Astrocyte (in vitro differentiated cells and primary cell): ENCODE results near the gene NBDY. TPM values are rescaled to one million over a fixed set of nuclear protein-coding genes. Genes with fewer than 3 reads are reported as not detected.
"Not testable (repeated sequence)": the region's sequence is repeated elsewhere in the genome, so short reads cannot be mapped to it uniquely, and the experiment has no call there.

ENCODE experiments used
- DNase-seq: peaks from one replicate; pipeline ENCODE4 v3.0.0-alpha.2; 2010; ENCODE audit warnings: low read depth
- FAIRE-seq: peaks from 2 replicates; lab custom pipeline; 2011; peaks lifted over from hg19 to GRCh38; lab: Jason Lieb, UNC
- H2AFZ ChIP-seq: 2 replicates; pipeline ENCODE4 v1.6.0; 2012; ENCODE audit warnings: low read depth, low read length, inconsistent platforms
- H3K27ac ChIP-seq: 2 replicates; pipeline ENCODE4 v1.5.1; 2011; ENCODE audit warnings: low read depth, low read length, inconsistent platforms
- H3K27me3 ChIP-seq: 2 replicates; pipeline ENCODE4 v1.6.0; 2011; ENCODE audit warnings: low read length, inconsistent platforms; ENCODE audit not compliant: insufficient read depth
- H3K36me3 ChIP-seq: 2 replicates; pipeline ENCODE4 v1.5.1; 2011; ENCODE audit warnings: low read length, inconsistent platforms; ENCODE audit not compliant: insufficient read depth
- H3K4me1 ChIP-seq: 2 replicates; pipeline ENCODE4 v1.5.1; 2011; ENCODE audit warnings: low read length, inconsistent platforms; ENCODE audit not compliant: insufficient read depth
- H3K4me2 ChIP-seq: 2 replicates; pipeline ENCODE4 v1.6.0; 2012; ENCODE audit warnings: low read length, inconsistent platforms
- H3K4me3 ChIP-seq: 2 replicates; pipeline ENCODE4 v1.5.1; 2011; ENCODE audit warnings: low read depth, mild to moderate bottlenecking, low read length, inconsistent platforms; ENCODE audit not compliant: insufficient read depth
- H3K79me2 ChIP-seq: 2 replicates; pipeline ENCODE4 v1.6.0; 2012; ENCODE audit warnings: mild to moderate bottlenecking, low read length, inconsistent platforms; ENCODE audit not compliant: insufficient read depth
- H3K9ac ChIP-seq: 2 replicates; pipeline ENCODE4 v1.6.0; 2012; ENCODE audit warnings: mild to moderate bottlenecking, low read length, inconsistent platforms
- H3K9me3 ChIP-seq: 2 replicates; pipeline ENCODE4 v1.5.1; 2012; ENCODE audit warnings: low read depth, mild to moderate bottlenecking, low read length, inconsistent platforms; ENCODE audit not compliant: insufficient read depth
- H4K20me1 ChIP-seq: 2 replicates; pipeline ENCODE4 v1.6.0; 2012; ENCODE audit warnings: low read length, inconsistent platforms; ENCODE audit not compliant: insufficient read depth
- H3K27ac Mint-ChIP-seq: one replicate; pipeline ENCODE4 v1.8.0; 2021; ENCODE audit warnings: mild to moderate bottlenecking, mixed read lengths; ENCODE audit not compliant: unreplicated experiment
- H3K27me3 Mint-ChIP-seq: one replicate; pipeline ENCODE4 v1.8.0; 2021; ENCODE audit warnings: low read depth, mixed read lengths; ENCODE audit not compliant: unreplicated experiment
- H3K36me3 Mint-ChIP-seq: one replicate; pipeline ENCODE4 v1.8.0; 2021; ENCODE audit warnings: low read depth, mixed read lengths; ENCODE audit not compliant: unreplicated experiment
- H3K4me1 Mint-ChIP-seq: one replicate; pipeline ENCODE4 v1.8.0; 2021; ENCODE audit warnings: low read depth, mixed read lengths; ENCODE audit not compliant: unreplicated experiment
- H3K4me3 Mint-ChIP-seq: one replicate; pipeline ENCODE4 v1.8.0; 2021; ENCODE audit warnings: mild to moderate bottlenecking, moderate library complexity, mixed read lengths; ENCODE audit not compliant: unreplicated experiment
- H3K9me3 Mint-ChIP-seq: one replicate; pipeline ENCODE4 v1.8.0; 2021; ENCODE audit warnings: mild to moderate bottlenecking, mixed read lengths; ENCODE audit not compliant: unreplicated experiment
- CTCF ChIP-seq: IDR thresholded peaks from 2 replicates; pipeline ENCODE4 v1.5.1; 2011; ENCODE audit warnings: low read depth, mild to moderate bottlenecking, inconsistent platforms, low read length, moderate library complexity; ENCODE audit not compliant: insufficient read depth
- EZH2 ChIP-seq: IDR thresholded peaks from 2 replicates; pipeline ENCODE4 v1.6.1; 2012; ENCODE audit warnings: mild to moderate bottlenecking, low read length, inconsistent platforms; ENCODE audit not compliant: insufficient read depth
- total RNA-seq: library from RNA; stranded (reverse); gene quantifications from 2 replicates; pipeline ENCODE4 v1.2.1, GENCODE V29; 2021

The NBDY gene
- total RNA-seq, 1 donor from 2014 or later = 86.9 TPM

GRCh38 chrX:56759736-56760409 lies 30.8 kb downstream of the NBDY start:
- Histone ChIP-seq H3K36me3 (no peaks in the 10 kb centered on the region), H2AFZ (no peak overlapping the region), H3K9ac (no peak overlapping the region), H3K9me3 (no peaks in the 10 kb centered on the region), H3K4me1 (no peaks in the 10 kb centered on the region), H3K79me2 (no peaks in the 10 kb centered on the region), H3K27ac (no peak overlapping the region), H4K20me1 (peaks cover 20% of the 10 kb centered on the region), H3K27me3 (no peaks in the 10 kb centered on the region), H3K4me2 (no peak overlapping the region), H3K4me3 (no peak overlapping the region)
- Mint-ChIP-seq H3K36me3 (peaks cover 3% of the 10 kb centered on the region), H3K27ac (no peak overlapping the region), H3K27me3 (no peaks in the 10 kb centered on the region), H3K4me3 (no peak overlapping the region), H3K4me1 (peaks cover 14% of the 10 kb centered on the region), H3K9me3 (no peaks in the 10 kb centered on the region)
- FAIRE-seq (no peak), DNase-seq (no peak)
- no peak for TF ChIP-seq EZH2
- no peak for TF ChIP-seq CTCF

- H3K4me3 Mint-ChIP-seq, H3K9me3 Mint-ChIP-seq, H3K9ac ChIP-seq, H3K27me3 Mint-ChIP-seq, H3K36me3 ChIP-seq, H3K27ac Mint-ChIP-seq, H3K27ac ChIP-seq, H3K27me3 ChIP-seq, H3K4me1 ChIP-seq, H3K4me2 ChIP-seq, H3K4me3 ChIP-seq, H3K79me2 ChIP-seq, H3K36me3 Mint-ChIP-seq, H3K9me3 ChIP-seq, FAIRE-seq, H2AFZ ChIP-seq, DNase-seq: not testable (repeated sequence)
- H3K4me1 Mint-ChIP-seq = peaks cover 19% of the 10 kb centered on the region
- H4K20me1 ChIP-seq = peaks cover 25% of the 10 kb centered on the region
Observed at GRCh38 chrX:56760410-56761124, 31.5 kb downstream of the NBDY start.

GRCh38 chrX:56761167-56761566 lies 32.1 kb downstream of the NBDY start:
- no peaks in the 10 kb centered on the region for H3K36me3 ChIP-seq
- H3K27me3 ChIP-seq = no peaks in the 10 kb centered on the region
- H3K4me1 Mint-ChIP-seq = peaks cover 24% of the 10 kb centered on the region
- H3K36me3 Mint-ChIP-seq = peaks cover 3% of the 10 kb centered on the region
- no peak overlapping the region for H3K4me3 ChIP-seq
- H3K27me3 Mint-ChIP-seq = no peaks in the 10 kb centered on the region
- H3K27ac ChIP-seq = no peak overlapping the region
- no peaks in the 10 kb centered on the region for H3K79me2 ChIP-seq
- DNase-seq = no peak
- no peak overlapping the region for H3K4me3 Mint-ChIP-seq
- H3K27ac Mint-ChIP-seq = no peak overlapping the region
- H3K9me3 ChIP-seq = no peaks in the 10 kb centered on the region
- no peak for TF ChIP-seq CTCF
- TF ChIP-seq EZH2 = no peak
- FAIRE-seq = no peak
- no peaks in the 10 kb centered on the region for H3K9me3 Mint-ChIP-seq
- no peaks in the 10 kb centered on the region for H3K4me1 ChIP-seq
- no peak overlapping the region for H3K9ac ChIP-seq
- H4K20me1 ChIP-seq = peaks cover 30% of the 10 kb centered on the region
- no peak overlapping the region for H3K4me2 ChIP-seq
- H2AFZ ChIP-seq = no peak overlapping the region
